Mesodermal cell (in vitro differentiated cells): ENCODE results near the gene WASF2. TPM values are rescaled to one million over a fixed set of nuclear protein-coding genes. Genes with fewer than 3 reads are reported as not detected.
"Not testable (repeated sequence)": the region's sequence is repeated elsewhere in the genome, so short reads cannot be mapped to it uniquely, and the experiment has no call there.

Experiments used
- H3K27ac ChIP-seq: 2 replicates; pipeline ENCODE4 v1.7.0; 2013; ENCODE audit warnings: mild to moderate bottlenecking, low read depth, low read length, moderate library complexity; ENCODE audit not compliant: severe bottlenecking
- H3K36me3 ChIP-seq: 2 replicates; pipeline ENCODE4 v1.7.1; 2013; ENCODE audit warnings: mild to moderate bottlenecking, low read length, moderate library complexity; ENCODE audit not compliant: control insufficient read depth, insufficient read depth
- H3K4me1 ChIP-seq: one replicate; pipeline ENCODE4 v1.7.1; 2013; ENCODE audit warnings: mild to moderate bottlenecking, low read length; ENCODE audit not compliant: insufficient read depth, control insufficient read depth, poor library complexity, severe bottlenecking
- H3K4me3 ChIP-seq: 2 replicates; pipeline ENCODE4 v1.7.0; 2013; ENCODE audit warnings: low read length, control low read depth, mild to moderate bottlenecking; ENCODE audit not compliant: insufficient read depth, poor library complexity, severe bottlenecking; ENCODE audit errors: extremely low read depth
- H3K9me3 ChIP-seq: 2 replicates; pipeline ENCODE4 v1.7.1; 2013; ENCODE audit warnings: mild to moderate bottlenecking, low read length, moderate library complexity; ENCODE audit not compliant: control insufficient read depth
- WGBS, 2 experiments: methylation state at CpG; one replicate each; pipeline ENCODE4 v1.1.5; 2013; ENCODE audit warnings: missing lambda C conversion rate in 2 of 2; ENCODE audit not compliant: insufficient coverage in 2 of 2; 5-methylcytosine and 5-hydroxymethylcytosine counted together
- polyA plus RNA-seq, 2 experiments: library from polyadenylated mRNA; stranded (reverse); fragments of 50-300 nt; gene quantifications; one replicate each; pipeline ENCODE4 v1.2.3, GENCODE V29; 2013

The WASF2 gene
- 98.9 TPM for polyA plus RNA-seq (2013, experiment 1 of 2)
- polyA plus RNA-seq (2013, experiment 2 of 2), result 92.9 TPM

GRCh38 chr1:27489973-27490741, at the start of gene WASF2:
TSS of gene WASF2 (minus strand) at chr1:27490167. CDS start at chr1:27428890, 61,277 bp downstream.
- peak within 1 kb of the TSS; percentile 92 for H3K4me3 ChIP-seq
- H3K9me3 ChIP-seq, result no peaks in the 10 kb centered on the region
- peaks cover 8% of the 10 kb centered on the region for H3K36me3 ChIP-seq
- H3K4me1 ChIP-seq, result peaks cover 11% of the 10 kb centered on the region
- WGBS, 2 experiments, result 4 to 6% methylated on average over 38 to 44 of the region's 50 CpGs
- peak within 1 kb of the TSS; percentile 100 for H3K27ac ChIP-seq

DNA sequence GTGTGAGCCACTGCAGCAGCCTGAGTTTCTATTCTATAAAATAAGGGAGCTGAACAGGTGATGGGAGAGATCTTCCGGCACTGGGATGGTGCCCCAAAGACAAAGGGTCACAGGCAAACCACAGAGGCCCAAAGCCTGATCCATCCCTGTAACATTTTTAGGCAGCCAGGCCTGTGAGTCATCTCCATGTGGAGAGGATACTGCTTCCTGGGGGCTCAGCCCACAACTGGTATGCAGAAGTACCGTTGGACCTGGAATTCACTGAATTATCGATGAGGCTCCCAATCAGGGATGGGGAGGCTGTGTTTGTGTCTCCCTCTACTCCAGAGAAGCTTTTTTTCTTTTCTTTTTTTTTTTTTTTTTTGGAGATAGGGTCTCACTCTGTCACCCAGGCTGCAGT, 48.8 kb upstream of the WASF2 start:
- Histone ChIP-seq H3K27ac (peak overlapping the region; percentile 74), H3K36me3 (peaks cover 61% of the 10 kb centered on the region), H3K4me3 (no peak overlapping the region), H3K9me3 (no peaks in the 10 kb centered on the region), H3K4me1 (peaks cover 71% of the 10 kb centered on the region)
- WGBS, 2 experiments, result 100% methylated on average over 1 of the region's 3 CpGs; no CpG with 5 or more reads in 1 of the 2 experiments

- not testable (repeated sequence) for H3K4me3 ChIP-seq, H3K9me3 ChIP-seq
- peaks cover 67% of the 10 kb centered on the region for H3K4me1 ChIP-seq
- 100% methylated on average over 2 of the region's 4 CpGs for WGBS, 2 experiments
- H3K27ac ChIP-seq, result peak overlapping the region; percentile 74
- peaks cover 61% of the 10 kb centered on the region for H3K36me3 ChIP-seq
These were observed 48.3 kb upstream of the WASF2 start for GRCh38 chr1:27538305-27538676.

DNA sequence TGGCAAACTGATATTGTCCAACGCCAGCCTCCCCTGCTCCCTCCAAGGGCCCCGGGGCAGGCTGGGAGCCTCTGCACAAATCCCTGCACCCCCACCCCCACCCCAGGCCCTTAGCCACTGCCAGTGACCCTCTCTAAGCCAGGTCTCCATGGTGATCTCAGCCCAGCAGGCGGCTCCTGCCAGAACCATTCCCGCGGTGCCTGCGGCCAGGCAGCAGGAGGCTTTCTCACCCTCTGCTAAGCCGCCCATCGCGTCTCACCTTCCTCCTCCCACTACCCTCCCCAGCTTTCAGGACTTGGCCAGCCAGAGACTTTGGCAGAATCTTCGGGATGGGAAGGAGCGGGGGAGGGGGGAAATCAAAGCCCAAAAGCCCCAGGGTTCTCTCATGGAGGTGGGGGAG, 46.8 kb upstream of the WASF2 start:
- Histone ChIP-seq H3K9me3 (no peaks in the 10 kb centered on the region), H3K4me1 (peaks cover 55% of the 10 kb centered on the region), H3K27ac (peak overlapping the region; percentile 74), H3K4me3 (no peak overlapping the region), H3K36me3 (peaks cover 62% of the 10 kb centered on the region)
- WGBS, 2 experiments, result 23% methylated on average over 6 of the region's 11 CpGs; no CpG with 5 or more reads in 1 of the 2 experiments

DNA sequence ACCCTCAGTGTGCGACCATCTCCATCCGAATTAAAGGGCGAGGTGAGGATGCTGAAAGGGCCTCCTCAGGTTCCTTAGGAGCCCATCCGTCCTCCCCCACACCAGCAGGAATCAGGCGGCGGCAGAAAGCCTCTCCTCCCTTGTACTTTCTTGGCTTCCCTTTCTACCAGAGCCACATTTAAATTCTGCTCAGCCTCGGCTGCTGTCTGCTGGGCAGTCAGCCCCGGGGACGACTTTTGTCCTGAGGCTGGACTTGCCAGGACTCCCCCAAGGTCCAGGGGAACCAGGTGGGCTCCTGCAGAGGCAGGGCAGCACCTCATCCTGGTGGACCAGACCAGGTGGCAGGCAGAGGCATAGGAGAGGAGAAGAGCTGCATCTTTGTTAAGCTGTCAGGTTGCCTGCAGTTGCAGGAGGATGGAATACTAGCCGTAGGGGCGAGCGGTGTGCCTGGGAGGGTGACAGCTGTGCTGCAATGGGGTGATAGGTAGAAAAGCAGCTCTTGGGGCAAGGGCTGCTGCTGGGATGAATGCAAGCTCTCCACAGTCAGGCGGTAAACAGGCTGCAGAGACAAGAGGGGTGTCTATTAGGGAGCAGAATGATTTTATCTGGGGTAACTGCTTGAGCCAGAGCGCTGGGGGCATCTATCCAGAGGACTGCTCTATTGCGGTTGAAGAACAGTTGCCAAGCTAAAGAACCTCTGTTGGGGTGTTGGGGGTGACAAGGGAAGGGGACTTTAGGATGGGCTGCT, 46.2 kb upstream of the WASF2 start:
- Histone ChIP-seq H3K4me1 (peaks cover 55% of the 10 kb centered on the region), H3K4me3 (no peak overlapping the region), H3K36me3 (peaks cover 61% of the 10 kb centered on the region), H3K9me3 (no peaks in the 10 kb centered on the region), H3K27ac (peak overlapping the region; percentile 74)
- WGBS, 2 experiments, result 77 to 81% methylated on average over 13 to 15 of the region's 15 CpGs

- Histone ChIP-seq H3K36me3 (peaks cover 59% of the 10 kb centered on the region), H3K4me1 (peaks cover 48% of the 10 kb centered on the region), H3K9me3 (no peaks in the 10 kb centered on the region), H3K27ac (no peak overlapping the region), H3K4me3 (no peak overlapping the region)
- 73% methylated on average over 2 of the region's 2 CpGs; no CpG with 5 or more reads in 1 of the 2 experiments for WGBS, 2 experiments
These were observed 45.4 kb upstream of the WASF2 start for GRCh38 chr1:27535386-27535785.

- H3K27ac ChIP-seq, result no peak overlapping the region
- H3K36me3 ChIP-seq, result peaks cover 47% of the 10 kb centered on the region
- 94 to 97% methylated on average over 12 to 14 of the region's 14 CpGs for WGBS, 2 experiments
- no peak overlapping the region for H3K4me3 ChIP-seq
- no peaks in the 10 kb centered on the region for H3K9me3 ChIP-seq
- H3K4me1 ChIP-seq, result peaks cover 44% of the 10 kb centered on the region
These were observed 42.2 kb upstream of the WASF2 start for GRCh38 chr1:27531959-27532685.

DNA sequence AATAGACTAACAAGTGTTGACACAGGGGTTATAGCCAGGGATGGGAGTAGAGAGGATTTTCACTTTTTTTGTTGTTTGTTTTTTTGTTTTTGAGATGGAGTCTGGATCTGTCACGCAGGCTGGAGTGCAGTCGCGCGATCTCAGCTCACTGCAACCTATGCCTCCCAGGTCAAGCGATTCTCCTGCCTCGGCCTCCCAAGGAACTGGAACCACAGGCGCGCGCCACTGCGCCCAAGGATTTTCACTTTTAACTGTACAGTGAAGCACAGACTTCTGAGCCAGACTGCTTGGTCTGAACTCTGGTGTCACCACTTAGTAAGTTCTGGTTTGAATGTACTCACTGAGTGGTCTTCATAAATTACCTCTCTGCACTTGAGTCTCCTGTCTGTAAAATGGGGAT, 40.2 kb upstream of the WASF2 start:
- peaks cover 35% of the 10 kb centered on the region for H3K36me3 ChIP-seq
- peaks cover 43% of the 10 kb centered on the region for H3K4me1 ChIP-seq
- 90 to 96% methylated on average over 6 to 10 of the region's 10 CpGs for WGBS, 2 experiments
- no peaks in the 10 kb centered on the region for H3K9me3 ChIP-seq
- H3K4me3 ChIP-seq, result no peak overlapping the region
- no peak overlapping the region for H3K27ac ChIP-seq

DNA sequence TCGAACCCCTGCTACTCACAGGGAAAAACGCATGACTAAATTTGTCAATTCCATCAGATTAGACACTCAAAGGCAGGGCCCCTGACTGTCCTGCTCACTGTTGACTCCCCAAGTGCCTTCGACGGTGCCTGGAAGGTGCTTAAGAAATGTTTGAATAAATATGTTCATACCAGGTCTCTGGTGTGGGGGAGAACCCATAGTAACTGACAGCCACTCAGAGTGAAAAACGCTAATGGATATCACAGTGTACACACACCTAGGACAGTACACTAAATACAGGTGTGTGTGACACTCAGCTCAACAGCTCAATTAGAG, 39.7 kb upstream of the WASF2 start:
- H3K4me3 ChIP-seq, result no peak overlapping the region
- H3K4me1 ChIP-seq, result peaks cover 44% of the 10 kb centered on the region
- 90 to 94% methylated on average over 2 to 5 of the region's 5 CpGs for WGBS, 2 experiments

DNA sequence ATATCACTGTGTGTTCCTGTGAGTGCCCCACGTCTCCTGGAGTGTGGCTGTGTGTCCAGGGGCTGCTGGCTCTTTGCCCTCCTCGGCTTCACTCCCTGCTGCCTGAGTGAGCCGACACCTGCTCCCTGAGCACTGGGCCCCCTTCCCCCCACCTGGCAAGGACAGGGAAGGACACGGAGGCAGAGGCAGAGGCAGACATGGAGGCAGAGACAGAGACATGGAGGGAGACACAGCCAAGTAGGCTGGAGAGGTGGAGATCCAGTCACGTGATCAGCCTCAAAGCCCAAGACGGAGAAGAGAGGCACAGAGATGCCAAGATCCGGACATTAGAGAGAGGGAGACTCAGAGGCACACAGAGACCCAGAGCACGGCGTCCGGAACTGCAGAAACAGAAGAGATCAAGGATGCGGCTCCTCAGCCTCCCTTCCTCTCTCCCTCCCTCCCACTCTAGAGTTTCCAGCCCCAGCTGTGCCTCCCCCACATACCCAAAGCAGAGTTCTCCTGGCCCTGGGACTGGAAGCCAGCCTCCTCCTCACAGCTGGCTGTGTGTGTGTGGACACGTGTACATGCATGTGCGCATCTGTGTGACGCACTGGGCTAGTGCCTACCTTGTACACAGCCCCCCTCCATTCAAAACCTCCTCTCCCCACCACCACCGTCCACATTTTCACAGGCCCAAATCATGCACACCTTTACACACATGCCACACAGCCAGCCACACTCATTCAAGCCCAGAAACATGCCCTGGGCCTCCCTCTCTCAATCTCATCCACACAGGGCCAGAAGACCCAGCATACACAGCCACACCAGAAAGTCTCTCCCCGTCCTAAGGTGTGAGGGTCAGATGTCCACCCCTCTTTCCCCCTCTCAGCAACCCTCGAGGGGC, 39.1 kb upstream of the WASF2 start:
- H3K36me3 ChIP-seq, result peaks cover 23% of the 10 kb centered on the region
- H3K4me1 ChIP-seq, result peaks cover 50% of the 10 kb centered on the region
- 45 to 46% methylated on average over 15 to 17 of the region's 17 CpGs for WGBS, 2 experiments

More for the DNA sequence above, 39.7 kb upstream of the WASF2 start:
- H3K27ac ChIP-seq, result peak overlapping the region; percentile 23
- no peaks in the 10 kb centered on the region for H3K9me3 ChIP-seq
- peaks cover 29% of the 10 kb centered on the region for H3K36me3 ChIP-seq

More for the DNA sequence above, 39.1 kb upstream of the WASF2 start:
- Histone ChIP-seq H3K4me3 (no peak overlapping the region), H3K9me3 (no peaks in the 10 kb centered on the region), H3K27ac (peak overlapping the region; percentile 43)
